ENCODE results near the gene DEPDC1B.
"Not testable (repeated sequence)": the region's sequence is repeated elsewhere in the genome, so short reads cannot be mapped to it uniquely, and the experiment has no call there.

DEPDC1B gene

DNA sequence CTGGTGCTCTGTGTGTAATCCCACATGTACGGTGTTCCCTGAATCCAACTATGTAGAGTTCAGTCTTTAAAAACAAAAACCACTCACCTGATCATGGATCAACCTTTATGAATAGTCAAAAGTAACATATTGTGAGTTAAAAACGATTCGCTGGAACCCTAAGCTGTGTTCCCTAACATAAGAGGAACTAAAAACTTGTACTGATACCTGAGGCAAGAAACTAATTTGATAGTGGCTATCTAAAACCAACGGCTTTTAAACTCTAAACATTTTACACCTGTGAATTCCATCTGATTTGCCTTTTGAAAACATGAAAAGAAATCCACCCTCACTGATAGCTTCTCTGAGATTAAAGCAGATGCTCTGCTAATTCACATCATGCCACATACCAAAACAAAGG lies 101.5 kb downstream of the DEPDC1B start:
- no peak for DNase-seq
- intact Hi-C loops (cut with DNase I): no loop called here

- DNase-seq: peak in 1 of 42 donors; percentile 5
- intact Hi-C loops (cut with DNase I): no loop called here
Observed at GRCh38 chr5:60597572-60598320, 102.2 kb downstream of the DEPDC1B start.

DNA sequence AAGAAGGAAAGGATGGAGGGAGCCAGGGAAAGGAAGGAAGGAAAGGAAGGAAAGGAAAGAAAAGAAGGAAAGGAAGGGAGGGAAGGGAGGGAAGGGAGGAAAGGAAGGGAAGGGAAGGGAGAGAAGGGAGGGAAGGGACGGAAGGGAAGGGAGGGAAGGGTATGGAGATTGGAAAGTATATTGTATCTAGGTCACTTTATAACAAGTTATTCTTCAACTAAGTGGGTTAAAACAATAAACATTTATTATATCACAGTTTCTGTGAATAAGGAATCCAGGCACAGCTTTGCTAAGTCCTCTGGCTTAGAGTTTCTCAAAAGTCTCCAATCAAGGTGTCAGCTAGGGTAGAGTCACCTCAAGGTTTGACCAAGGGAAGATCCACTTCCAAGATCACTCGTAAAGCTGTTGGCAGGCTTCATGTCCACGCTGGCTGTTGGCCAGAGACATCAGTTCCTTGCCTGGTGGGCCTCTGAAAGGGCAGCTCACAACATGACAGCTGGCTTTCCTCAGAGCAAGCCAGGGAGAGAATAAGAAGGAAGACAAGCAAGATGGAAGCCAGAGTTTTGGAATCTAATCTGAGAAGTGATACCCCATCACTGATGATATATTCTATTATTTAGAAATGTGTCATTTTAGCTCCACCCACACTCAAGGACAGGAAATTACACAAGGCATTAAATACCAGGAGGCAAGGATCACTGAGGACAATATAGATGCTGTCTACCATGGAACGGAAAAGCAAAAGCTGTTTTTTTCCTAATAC lies 105.1 kb downstream of the DEPDC1B start:
- intact Hi-C loops (cut with DNase I): no loop called here
- no peak for DNase-seq

DNA sequence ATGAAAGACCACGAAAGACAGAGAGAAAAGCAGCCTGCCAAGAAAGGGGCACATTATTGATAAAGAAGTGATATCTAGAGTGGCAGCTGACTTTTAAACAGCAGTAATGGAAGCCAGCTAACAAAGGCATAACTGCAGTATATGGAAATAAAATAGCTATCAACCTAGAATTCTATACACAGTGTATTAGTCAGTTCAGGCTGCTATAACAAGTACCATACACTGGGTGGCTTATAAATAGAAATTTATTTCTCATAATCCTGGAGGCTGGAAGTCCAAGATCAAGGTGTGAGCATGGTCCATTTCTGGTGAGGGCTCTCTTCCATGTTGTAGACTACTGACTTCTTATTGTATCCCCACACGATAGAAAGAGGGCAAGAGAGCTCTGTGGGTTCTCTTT lies 109.8 kb downstream of the DEPDC1B start:
- DNase-seq: no peak
- intact Hi-C loops (cut with DNase I): no loop called here

GRCh38 chr5:60587312-60587711 lies 112.7 kb downstream of the DEPDC1B start:
- intact Hi-C loops (cut with DNase I); DNase-seq: not testable (repeated sequence)

DNA sequence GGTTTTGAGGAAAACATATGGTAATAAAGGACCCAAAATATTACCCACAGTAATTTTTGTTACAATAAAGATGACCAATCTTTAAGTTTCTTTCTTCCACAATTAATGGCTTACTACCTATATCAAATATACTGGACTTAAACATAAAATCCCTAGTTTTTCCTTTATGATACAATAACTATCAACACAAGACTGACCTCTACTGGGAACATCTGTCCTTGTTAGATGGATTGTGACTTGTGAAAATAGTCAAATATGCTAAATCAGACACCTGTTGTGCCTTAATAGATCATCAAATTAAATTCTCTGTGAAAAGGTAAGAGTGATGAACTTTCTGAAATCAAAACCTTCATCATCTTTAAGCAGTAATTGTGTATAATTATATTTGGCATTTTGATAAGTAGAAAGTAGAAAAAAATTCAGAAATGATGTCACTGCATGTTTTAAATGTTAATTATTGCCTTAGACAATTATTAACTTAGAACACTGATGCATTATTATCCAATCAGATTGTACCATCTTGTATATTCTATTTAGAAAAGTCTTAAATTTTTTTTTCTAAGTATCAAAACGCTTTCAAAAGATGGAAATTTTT lies 113.6 kb downstream of the DEPDC1B start:
- intact Hi-C loops (cut with DNase I): no loop called here
- peak in 1 of 42 donors; percentile 13 for DNase-seq

GRCh38 chr5:60585618-60586017 lies 114.3 kb downstream of the DEPDC1B start:
- DNase-seq: no peak
- intact Hi-C loops (cut with DNase I): no loop called here

- DNase-seq: no peak
- intact Hi-C loops (cut with DNase I): no loop called here
Observed at GRCh38 chr5:60584304-60584703, 115.7 kb downstream of the DEPDC1B start.

GRCh38 chr5:60583616-60584015 lies 116.3 kb downstream of the DEPDC1B start:
- intact Hi-C loops (cut with DNase I): no loop called here
- DNase-seq: no peak

GRCh38 chr5:60578315-60578714 lies 121.7 kb downstream of the DEPDC1B start:
- DNase-seq: no peak
- intact Hi-C loops (cut with DNase I): no loop called here

DNA sequence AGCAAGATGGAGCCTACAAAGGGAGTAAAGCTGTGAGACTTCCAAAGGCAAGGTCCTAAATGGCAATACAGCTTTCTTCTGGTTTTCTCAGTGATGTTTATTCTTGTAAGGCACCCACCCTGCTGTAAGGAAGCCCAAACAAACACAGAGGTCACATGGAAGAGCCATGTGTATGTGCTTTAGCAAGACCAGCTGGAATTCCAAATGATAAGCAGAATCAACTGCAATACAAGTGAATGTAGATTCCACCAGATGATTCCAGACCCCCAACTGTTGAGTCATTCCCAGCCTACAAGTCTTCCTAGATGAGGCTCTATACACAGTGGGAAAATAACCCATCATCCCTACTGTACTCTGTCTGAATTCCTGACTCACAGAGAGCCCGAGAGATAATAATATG lies 122.8 kb downstream of the DEPDC1B start:
- DNase-seq: no peak
- intact Hi-C loops (cut with DNase I): no loop called here

DNA sequence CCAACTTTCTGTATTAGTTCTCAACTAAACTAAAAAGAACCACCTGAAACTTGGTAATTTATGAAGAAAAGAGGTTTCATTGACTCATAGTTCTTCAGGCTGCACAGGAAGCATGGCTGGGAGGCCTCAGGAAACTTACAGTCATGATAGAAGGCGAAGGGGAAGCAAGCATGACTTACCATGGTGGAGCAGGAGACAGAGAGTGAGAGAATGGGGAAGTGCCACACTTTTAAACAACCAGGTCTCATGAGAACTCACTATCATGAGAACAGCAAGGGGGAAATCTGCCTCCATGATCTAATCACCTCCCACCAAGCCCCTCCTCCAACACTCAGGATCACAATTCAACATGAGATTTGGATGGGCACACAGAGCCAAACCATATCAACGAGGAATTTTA lies 123.5 kb downstream of the DEPDC1B start:
- no peak for DNase-seq

GRCh38 chr5:60568646-60569045 lies 131.3 kb downstream of the DEPDC1B start:
- intact Hi-C loops (cut with DNase I): no loop called here
- DNase-seq: no peak

More for the DNA sequence above, 123.5 kb downstream of the DEPDC1B start:
- intact Hi-C loops (cut with DNase I): no loop called here

- DNase-seq: no peak
- intact Hi-C loops (cut with DNase I): no loop called here
Observed at GRCh38 chr5:60563696-60564324, 136.2 kb downstream of the DEPDC1B start.

GRCh38 chr5:60553291-60553690 lies 146.7 kb downstream of the DEPDC1B start:
- intact Hi-C loops (cut with DNase I); DNase-seq: not testable (repeated sequence)

DNA sequence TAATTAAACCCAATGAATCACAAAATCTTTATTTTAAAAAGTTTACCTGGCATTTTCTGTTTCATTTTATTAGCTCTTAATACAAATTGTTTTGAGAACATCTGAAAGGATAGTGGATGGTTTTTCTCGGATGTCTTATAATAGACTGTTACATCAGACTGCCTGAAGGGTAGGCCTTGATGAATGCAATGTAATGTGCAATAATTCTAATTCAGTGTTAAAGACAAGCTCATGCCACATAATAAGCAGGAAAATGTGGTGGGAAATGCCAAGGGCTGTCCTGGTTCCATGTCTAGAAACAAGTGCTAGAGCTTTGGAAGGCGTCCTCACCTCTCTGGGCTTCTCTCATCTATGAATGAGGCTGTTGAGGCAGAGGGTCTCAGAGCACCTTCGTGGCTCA lies 148.1 kb downstream of the DEPDC1B start:
- intact Hi-C loops (cut with DNase I): no loop called here
- DNase-seq: no peak

DNA sequence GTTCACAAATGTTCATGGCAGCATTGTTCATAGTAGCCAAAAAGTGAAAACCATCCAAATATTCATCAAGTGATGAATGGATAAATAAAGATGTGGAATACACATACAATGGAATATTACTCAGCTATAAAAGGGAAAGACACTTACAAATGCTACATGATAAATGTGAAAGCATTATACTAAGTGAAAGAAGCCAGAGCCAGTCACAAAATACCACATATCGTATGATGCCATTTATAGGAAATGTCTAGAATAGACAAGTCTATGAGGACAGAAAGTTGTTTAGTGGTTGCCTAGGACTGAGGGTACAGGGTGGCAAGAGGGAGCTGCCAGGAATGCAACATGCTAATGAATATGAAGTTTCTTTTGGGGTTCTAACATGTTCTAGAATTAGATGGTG lies 148.7 kb downstream of the DEPDC1B start:
- DNase-seq: no peak
- intact Hi-C loops (cut with DNase I): no loop called here

GRCh38 chr5:60550311-60550710 lies 149.7 kb downstream of the DEPDC1B start:
- DNase-seq: no peak
- intact Hi-C loops (cut with DNase I): no loop called here

- intact Hi-C loops (cut with DNase I): no loop called here
- no peak for DNase-seq
Observed at GRCh38 chr5:60549841-60550240, 150.1 kb downstream of the DEPDC1B start.

Measured in head of caudate nucleus (tissue), 42 donors.